Endothelial cell of umbilical vein (primary cell): ENCODE measurements around the gene RYR2. TPM values are rescaled to one million over a fixed set of nuclear protein-coding genes. Genes with fewer than 3 reads are reported as not detected.

Experiments
- BruUV-seq: library from RNA; stranded (reverse); fragments of 400-500 nt; replicated peaks from 2 replicates; lab custom pipeline; 2021; lab: Mats Ljungman, UMichigan
- CTCF ChIA-PET: fragments of 300-600, 350-600 bp; sonication (Branson Sonifier 250); formaldehyde crosslinking; loops from one replicate; lab custom pipeline; 2021; ENCODE audit warnings: antibody characterized with exemption, inconsistent platforms; lab: Charles Lee
- POLR2A ChIA-PET: fragments of 300-600, 350-600 bp; sonication (Branson Sonifier 250); formaldehyde crosslinking; loops from one replicate; lab custom pipeline; 2021; ENCODE audit warnings: antibody characterized with exemption, inconsistent platforms; lab: Charles Lee
- DNase-seq: peaks from one replicate; pipeline ENCODE4 v3.0.0-alpha.2; 2011; ENCODE audit warnings: low read depth, low spot score
- FAIRE-seq: peaks from 2 replicates; lab custom pipeline; 2011; peaks lifted over from hg19 to GRCh38; lab: Jason Lieb, UNC
- H2AFZ ChIP-seq: 2 replicates; pipeline ENCODE4 v1.6.0; 2012; ENCODE audit warnings: low read depth, low read length, control low read depth, inconsistent platforms
- H3K27ac ChIP-seq: 2 replicates; pipeline ENCODE4 v1.5.1; 2011; ENCODE audit warnings: low read depth, mild to moderate bottlenecking, control low read depth, low read length, moderate library complexity; ENCODE audit not compliant: insufficient read depth
- H3K27me3 ChIP-seq, 2 experiments: 2 replicates each; pipeline versions ENCODE4 v1.6.0 to v1.6.1; 2011; ENCODE audit warnings: low read length in 2 of 2, mixed read lengths in 1 of 2; ENCODE audit not compliant: control insufficient read depth in 2 of 2, insufficient read depth in 2 of 2
- H3K36me3 ChIP-seq, 2 experiments: 2 replicates in 1 of 2; 3 replicates in 1 of 2; pipeline ENCODE4 v1.5.1; 2011; ENCODE audit warnings: low read length in 2 of 2, mild to moderate bottlenecking in 1 of 2, moderate library complexity in 1 of 2; ENCODE audit not compliant: control insufficient read depth in 2 of 2, insufficient read depth in 2 of 2; ENCODE audit errors: extremely low read depth in 1 of 2
- H3K4me1 ChIP-seq: 3 replicates; pipeline ENCODE4 v1.5.1; 2011; ENCODE audit warnings: mild to moderate bottlenecking, low read length; ENCODE audit not compliant: control insufficient read depth, insufficient read depth; ENCODE audit errors: extremely low read depth
- H3K4me2 ChIP-seq: 2 replicates; pipeline ENCODE4 v1.6.1; 2011; ENCODE audit warnings: low read length, control low read depth, mixed read lengths; ENCODE audit not compliant: insufficient read depth
- H3K4me3 ChIP-seq, 3 experiments: fragments of 200-600 bp in 1 of 3; sonication (generic), shearing (Covaris generic) in 1 of 3; replicated peaks in 1 of 3; 2 replicates each; pipeline ENCODE4 v1.5.1; 2011 to 2016; ENCODE audit warnings: control low read depth in 3 of 3, low read length in 3 of 3, mild to moderate bottlenecking in 2 of 3, inconsistent platforms in 1 of 3, low read depth in 1 of 3, moderate library complexity in 1 of 3; ENCODE audit not compliant: insufficient read depth in 1 of 3
- H3K79me2 ChIP-seq: 2 replicates; pipeline ENCODE4 v1.6.0; 2012; ENCODE audit warnings: low read length, inconsistent platforms; ENCODE audit not compliant: control insufficient read depth, insufficient read depth
- H3K9ac ChIP-seq: replicated peaks from 2 replicates; pipeline ENCODE3; 2011; ENCODE audit warnings: low read length, control low read depth; ENCODE audit not compliant: insufficient read depth; ENCODE audit errors: extremely low read depth
- H3K9me1 ChIP-seq: replicated peaks from 3 replicates; pipeline ENCODE4 v1.6.0; 2011; ENCODE audit warnings: mild to moderate bottlenecking, low read length; ENCODE audit not compliant: control insufficient read depth, insufficient read depth; ENCODE audit errors: extremely low read depth
- H3K9me3 ChIP-seq: replicated peaks from 2 replicates; pipeline ENCODE4 v1.5.1; 2012; ENCODE audit warnings: low read length, inconsistent platforms; ENCODE audit not compliant: control insufficient read depth, insufficient read depth
- H4K20me1 ChIP-seq: replicated peaks from 2 replicates; pipeline ENCODE3; 2011; ENCODE audit warnings: mild to moderate bottlenecking, low read length; ENCODE audit not compliant: control insufficient read depth, insufficient read depth; ENCODE audit errors: extremely low read depth
- CTCF ChIP-seq, 2 donors: IDR thresholded peaks; 1 replicate in 1 of 2; 2 replicates in 1 of 2; pipeline ENCODE4 v1.5.1; 2011; ENCODE audit warnings: low read length in 2 of 2, mild to moderate bottlenecking in 2 of 2, moderate library complexity in 2 of 2, control low read depth in 1 of 2, inconsistent platforms in 1 of 2, low read depth in 1 of 2; ENCODE audit not compliant: insufficient read depth in 1 of 2; ENCODE audit errors: extremely low read depth in 1 of 2
- FOS ChIP-seq: IDR thresholded peaks from 2 replicates; pipeline ENCODE4 v1.6.1; 2011; ENCODE audit warnings: mild to moderate bottlenecking, low read length, moderate library complexity, borderline replicate concordance; ENCODE audit not compliant: insufficient read depth
- GATA2 ChIP-seq: IDR thresholded peaks from 2 replicates; pipeline ENCODE4 v1.7.0; 2011; ENCODE audit warnings: low read depth, mild to moderate bottlenecking, moderate library complexity, mixed read lengths, low read length; ENCODE audit not compliant: insufficient read length, insufficient read depth
- MAX ChIP-seq: IDR thresholded peaks from 2 replicates; pipeline ENCODE4 v1.6.1; 2011; ENCODE audit not compliant: insufficient read depth, insufficient read length
- MYC ChIP-seq: IDR thresholded peaks from one replicate; pipeline ENCODE4 v1.6.1; 2011; ENCODE audit warnings: mild to moderate bottlenecking, low read depth, low read length
- dilution Hi-C: fragments of 300-500 bp; cut with MboI; formaldehyde crosslinking; loops from one replicate; pipeline ENCODE4 v1.15.0; 2019; ENCODE audit warnings: low sequenced_read_pairs; ENCODE audit not compliant: extremely low pct_ligation_motif_present
- intact Hi-C: fragments of 100-400 bp; cut with micrococcal nuclease; formaldehyde crosslinking; loops from one replicate; pipeline ENCODE4 v1.10.0; 2022
- polyA plus RNA-seq, 4 experiments: library from polyadenylated mRNA; depleted of rRNA in 3 of 4; stranded (reverse) in 3 of 4; unstranded in 1 of 4; fragments of >200 nt; gene quantifications; 2 replicates each; pipeline versions ENCODE4 v1.2.1 to v1.2.3, GENCODE V29; 2011 to 2012; ENCODE audit warnings: missing spikeins in 1 of 4
- total RNA-seq: library from RNA; stranded (reverse); gene quantifications from 2 replicates; pipeline ENCODE4 v1.2.3, GENCODE V29; 2021

RYR2 gene
- total and polyA plus RNA-seq, 2 donors (not counting 3 experiments of a cell fraction or from before 2014, with no cell fraction given) = not detected

GRCh38 chr1:237179503-237179902 lies 137.5 kb downstream of the RYR2 start:
- no peaks in the 10 kb centered on the region for H3K4me1 ChIP-seq
- no peak overlapping the region for H3K9ac ChIP-seq
- H3K27ac ChIP-seq = no peak overlapping the region
- H3K79me2 ChIP-seq = no peaks in the 10 kb centered on the region
- H4K20me1 ChIP-seq = no peaks in the 10 kb centered on the region
- H3K4me2 ChIP-seq = no peak overlapping the region
- no peak overlapping the region for H3K4me3 ChIP-seq
- TF ChIP-seq FOS (no peak), MAX (no peak), MYC (no peak)
- H3K36me3 ChIP-seq = no peaks in the 10 kb centered on the region
- no peak overlapping the region for H2AFZ ChIP-seq
- BruUV-seq = no TSS peak
- POLR2A ChIA-PET = no interaction called here
- no peaks in the 10 kb centered on the region for H3K9me1 ChIP-seq
- H3K27me3 ChIP-seq = no peaks in the 10 kb centered on the region
- no peak for DNase-seq
- dilution Hi-C loops (no loop called here), intact Hi-C loops (no loop called here)
- H3K9me3 ChIP-seq = no peaks in the 10 kb centered on the region
- CTCF ChIA-PET = no interaction called here
- FAIRE-seq = no peak

- intact Hi-C loops = no loop called here
- no peak overlapping the region for H3K4me2 ChIP-seq
- no peak overlapping the region for H2AFZ ChIP-seq
- FAIRE-seq (no peak), DNase-seq (no peak)
- no peak overlapping the region for H3K9ac ChIP-seq
- no peaks in the 10 kb centered on the region for H3K36me3 ChIP-seq
- H3K27me3 ChIP-seq = no peaks in the 10 kb centered on the region
- no peaks in the 10 kb centered on the region for H3K79me2 ChIP-seq
- no peaks in the 10 kb centered on the region for H4K20me1 ChIP-seq
- dilution Hi-C loops = no loop called here
- no peak overlapping the region for H3K4me3 ChIP-seq
- TF ChIP-seq CTCF (IDR thresholded peaks at IDR 0.05; ENCODE audit: extremely low read depth in 1 of 2, insufficient read depth in 1 of 2, low read depth in 1 of 2, low read length in 2 of 2) (no peak), GATA2 (no peak)
- no peak overlapping the region for H3K27ac ChIP-seq
- no peaks in the 10 kb centered on the region for H3K9me3 ChIP-seq
- ChIA-PET CTCF (no interaction called here), POLR2A (no interaction called here)
- BruUV-seq = no TSS peak
- H3K4me1 ChIP-seq = no peaks in the 10 kb centered on the region
- no peaks in the 10 kb centered on the region for H3K9me1 ChIP-seq
Measured at GRCh38 chr1:237180256-237180655, 138.3 kb downstream of the RYR2 start.
